Limb (tissue), 2 donors: Measurements from ENCODE around the gene NMNAT2.
A peak's percentile ranks its signal among the peaks of the same experiment; 100 is the strongest.

Experiments
- DNase-seq, 2 donors: peaks; one replicate each; pipeline ENCODE4 v3.0.0-alpha.2; 2016; ENCODE audit errors: extremely low spot score in 2 of 2

Gene NMNAT2

GRCh38 chr1:183239793-183240525 is 178.2 kb downstream of the NMNAT2 start:
- no peak for DNase-seq

- no peak for DNase-seq
Observed at GRCh38 chr1:183239220-183239742, 178.9 kb downstream of the NMNAT2 start.

- no peak for DNase-seq
Observed at GRCh38 chr1:183238071-183238470, 180.1 kb downstream of the NMNAT2 start.

- no peak for DNase-seq
Observed at GRCh38 chr1:183237046-183237445, 181.1 kb downstream of the NMNAT2 start.

- no peak for DNase-seq
Observed at GRCh38 chr1:183236158-183236725, 181.9 kb downstream of the NMNAT2 start.

GRCh38 chr1:183235503-183235902 is 182.7 kb downstream of the NMNAT2 start:
- no peak for DNase-seq

GRCh38 chr1:183234660-183235476 is 183.3 kb downstream of the NMNAT2 start:
- DNase-seq = peak; percentile 67 to 81

GRCh38 chr1:183233113-183233512 is 185.1 kb downstream of the NMNAT2 start:
- DNase-seq = no peak

- DNase-seq = no peak
Observed at GRCh38 chr1:183231545-183231944, 186.6 kb downstream of the NMNAT2 start.

GRCh38 chr1:183230413-183230812 is 187.8 kb downstream of the NMNAT2 start:
- DNase-seq = no peak

- no peak for DNase-seq
Observed at GRCh38 chr1:183228347-183229220, 189.6 kb downstream of the NMNAT2 start.

- no peak for DNase-seq
Observed at GRCh38 chr1:183227422-183228346, 190.5 kb downstream of the NMNAT2 start.

- DNase-seq = no peak
Observed at GRCh38 chr1:183226963-183227362, 191.2 kb downstream of the NMNAT2 start.

- no peak for DNase-seq
Observed at GRCh38 chr1:183226361-183226760, 191.8 kb downstream of the NMNAT2 start.

- no peak for DNase-seq
Observed at GRCh38 chr1:183223467-183223866, 194.7 kb downstream of the NMNAT2 start.

GRCh38 chr1:183222909-183223308 is 195.3 kb downstream of the NMNAT2 start:
- no peak for DNase-seq

GRCh38 chr1:183219616-183220009 is 198.6 kb downstream of the NMNAT2 start:
- no peak for DNase-seq

- DNase-seq = peak in 1 of 2 donors; percentile 50
Observed at GRCh38 chr1:183218971-183219615, 199.1 kb downstream of the NMNAT2 start.

- peak in 1 of 2 donors; percentile 56 for DNase-seq
Observed at GRCh38 chr1:183218027-183218618, 200.1 kb downstream of the NMNAT2 start.
